Lower leg skin (tissue), 3 donors: ENCODE results near the gene RIF1.

Experiments used
- POLR2A ChIP-seq, 2 donors: fragments of 450-650 bp; IDR thresholded peaks; one replicate each; pipeline ENCODE4 v1.6.1; 2016 to 2017; ENCODE audit warnings: antibody characterized with exemption in 2 of 2, mild to moderate bottlenecking in 1 of 2, moderate library complexity in 1 of 2
- TF ChIP-seq, protein P1 (sequence below), 3 donors: fragments of 450-650 bp; IDR thresholded peaks; one replicate each; pipeline ENCODE4 v1.5.1; 2016; ENCODE audit warnings: antibody characterized with exemption in 3 of 3, mild to moderate bottlenecking in 3 of 3, moderate library complexity in 2 of 3

GRCh38 chr2:151475071-151475470 lies 65.4 kb downstream of the RIF1 start:
- TF ChIP-seq, protein P1, sequence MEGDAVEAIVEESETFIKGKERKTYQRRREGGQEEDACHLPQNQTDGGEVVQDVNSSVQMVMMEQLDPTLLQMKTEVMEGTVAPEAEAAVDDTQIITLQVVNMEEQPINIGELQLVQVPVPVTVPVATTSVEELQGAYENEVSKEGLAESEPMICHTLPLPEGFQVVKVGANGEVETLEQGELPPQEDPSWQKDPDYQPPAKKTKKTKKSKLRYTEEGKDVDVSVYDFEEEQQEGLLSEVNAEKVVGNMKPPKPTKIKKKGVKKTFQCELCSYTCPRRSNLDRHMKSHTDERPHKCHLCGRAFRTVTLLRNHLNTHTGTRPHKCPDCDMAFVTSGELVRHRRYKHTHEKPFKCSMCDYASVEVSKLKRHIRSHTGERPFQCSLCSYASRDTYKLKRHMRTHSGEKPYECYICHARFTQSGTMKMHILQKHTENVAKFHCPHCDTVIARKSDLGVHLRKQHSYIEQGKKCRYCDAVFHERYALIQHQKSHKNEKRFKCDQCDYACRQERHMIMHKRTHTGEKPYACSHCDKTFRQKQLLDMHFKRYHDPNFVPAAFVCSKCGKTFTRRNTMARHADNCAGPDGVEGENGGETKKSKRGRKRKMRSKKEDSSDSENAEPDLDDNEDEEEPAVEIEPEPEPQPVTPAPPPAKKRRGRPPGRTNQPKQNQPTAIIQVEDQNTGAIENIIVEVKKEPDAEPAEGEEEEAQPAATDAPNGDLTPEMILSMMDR (IDR thresholded peaks at IDR 0.05) = no peak
- TF ChIP-seq POLR2A (IDR thresholded peaks at IDR 0.05) = no peak
